CD14-positive monocyte (primary cell): ENCODE results near the gene HAUS6. TPM values are rescaled to one million over a fixed set of nuclear protein-coding genes. Genes with fewer than 3 reads are reported as not detected.
A peak's percentile ranks its signal among the peaks of the same experiment; 100 is the strongest.

Experiments
- DNase-seq, 3 donors: peaks; one replicate each; pipeline ENCODE4 v3.0.0-alpha.2; 2011 to 2022
- H2AFZ ChIP-seq: 2 replicates; pipeline ENCODE4 v1.6.0; 2012; ENCODE audit warnings: mild to moderate bottlenecking, low read depth, low read length, inconsistent platforms; ENCODE audit not compliant: insufficient read depth, poor library complexity, severe bottlenecking
- H3K27ac ChIP-seq, 2 donors: 1 replicate in 1 of 2; 2 replicates in 1 of 2; pipeline ENCODE4 v1.5.1; 2012 to 2013; ENCODE audit warnings: low read length in 2 of 2, control low read depth in 1 of 2, inconsistent platforms in 1 of 2, low read depth in 1 of 2, mild to moderate bottlenecking in 1 of 2
- H3K27me3 ChIP-seq, 2 donors: one replicate each; pipeline versions ENCODE4 v1.6.0 to v1.6.1; 2011 to 2013; ENCODE audit warnings: low read length in 2 of 2; ENCODE audit not compliant: control insufficient read depth in 2 of 2, insufficient read depth in 2 of 2
- H3K36me3 ChIP-seq, 2 donors: replicated peaks in 1 of 2; 1 replicate in 1 of 2; 2 replicates in 1 of 2; pipeline versions ENCODE4 v1.5.1 to v1.6.1; 2012 to 2013; ENCODE audit warnings: low read length in 2 of 2, control low read depth in 1 of 2, inconsistent platforms in 1 of 2, mild to moderate bottlenecking in 1 of 2; ENCODE audit not compliant: insufficient read depth in 2 of 2, control insufficient read depth in 1 of 2
- H3K4me1 ChIP-seq, 2 donors: 1 replicate in 1 of 2; 2 replicates in 1 of 2; pipeline versions ENCODE4 v1.5.1 to v1.6.1; 2012 to 2013; ENCODE audit warnings: low read length in 2 of 2, control low read depth in 1 of 2, inconsistent platforms in 1 of 2, mild to moderate bottlenecking in 1 of 2, moderate library complexity in 1 of 2; ENCODE audit not compliant: insufficient read depth in 2 of 2, control insufficient read depth in 1 of 2
- H3K4me2 ChIP-seq: replicated peaks from 2 replicates; pipeline ENCODE3; 2012; ENCODE audit warnings: low read length, moderate library complexity, mild to moderate bottlenecking; ENCODE audit not compliant: poor library complexity, severe bottlenecking; ENCODE audit errors: extremely low read depth
- H3K4me3 ChIP-seq, 3 experiments: fragments of 200-600 bp in 1 of 3; sonication (generic) in 1 of 3; replicated peaks in 1 of 3; 1 replicate in 2 of 3; 2 replicates in 1 of 3; pipeline ENCODE4 v1.5.1; 2011 to 2013; ENCODE audit warnings: low read length in 3 of 3, mild to moderate bottlenecking in 3 of 3, control low read depth in 2 of 3, low read depth in 2 of 3, inconsistent platforms in 1 of 3, moderate library complexity in 1 of 3
- H3K79me2 ChIP-seq: 2 replicates; pipeline ENCODE4 v1.6.0; 2012; ENCODE audit warnings: mild to moderate bottlenecking, control low read depth, inconsistent platforms, low read length, moderate library complexity; ENCODE audit not compliant: insufficient read depth
- H3K9ac ChIP-seq: 2 replicates; pipeline ENCODE4 v1.6.0; 2017; ENCODE audit warnings: low read length, mild to moderate bottlenecking; ENCODE audit not compliant: insufficient read depth, poor library complexity, severe bottlenecking
- H3K9me3 ChIP-seq, 2 donors: replicated peaks in 1 of 2; 1 replicate in 1 of 2; 2 replicates in 1 of 2; pipeline versions ENCODE4 v1.5.1 to v1.6.1; 2012 to 2013; ENCODE audit warnings: low read length in 2 of 2, control low read depth in 1 of 2; ENCODE audit not compliant: control insufficient read depth in 1 of 2, insufficient read depth in 1 of 2
- H4K20me1 ChIP-seq: 2 replicates; pipeline ENCODE4 v1.6.0; 2012; ENCODE audit warnings: mild to moderate bottlenecking, low read length, control low read depth, moderate library complexity; ENCODE audit not compliant: insufficient read depth
- H3K27ac Mint-ChIP-seq, 7 donors: one replicate each; pipeline ENCODE4 v1.8.0; 2020; ENCODE audit warnings: mild to moderate bottlenecking in 7 of 7, mixed read lengths in 7 of 7, moderate library complexity in 6 of 7, inconsistent platforms in 2 of 7
- H3K27me3 Mint-ChIP-seq, 3 donors: one replicate each; pipeline ENCODE4 v1.8.0; 2021 to 2022; ENCODE audit warnings: low read depth in 3 of 3, mild to moderate bottlenecking in 3 of 3, mixed read lengths in 3 of 3, moderate library complexity in 3 of 3, inconsistent platforms in 1 of 3
- H3K36me3 Mint-ChIP-seq, 2 donors: one replicate each; pipeline ENCODE4 v1.8.0; 2020; ENCODE audit warnings: mixed read lengths in 2 of 2, inconsistent platforms in 1 of 2, mild to moderate bottlenecking in 1 of 2
- H3K4me1 Mint-ChIP-seq: one replicate; pipeline ENCODE4 v1.8.0; 2020; ENCODE audit warnings: mild to moderate bottlenecking, mixed read lengths
- H3K4me3 Mint-ChIP-seq, 2 donors: one replicate each; pipeline ENCODE4 v1.8.0; 2020; ENCODE audit warnings: mild to moderate bottlenecking in 2 of 2, mixed read lengths in 2 of 2, moderate library complexity in 1 of 2
- H3K9me3 Mint-ChIP-seq, 7 donors: one replicate each; pipeline ENCODE4 v1.8.0; 2020 to 2022; ENCODE audit warnings: mixed read lengths in 7 of 7, mild to moderate bottlenecking in 6 of 7, moderate library complexity in 6 of 7, inconsistent platforms in 2 of 7
- WGBS: methylation state at CpG from one replicate; pipeline ENCODE4 v1.1.5; 2013; ENCODE audit warnings: missing lambda C conversion rate; ENCODE audit not compliant: insufficient coverage; 5-methylcytosine and 5-hydroxymethylcytosine counted together
- intact Hi-C, 2 donors: fragments of 100-400 bp; cut with micrococcal nuclease; formaldehyde crosslinking; loops; one replicate each; pipeline versions ENCODE4 v1.15.0 to v1.15.1; 2023
- polyA plus RNA-seq, 3 donors: library from polyadenylated mRNA; depleted of rRNA in 1 of 3; unstranded in 2 of 3; stranded (reverse) in 1 of 3; fragments of 300-500 nt in 2 of 3; fragments of >200 nt in 1 of 3; fragmentation: Illumina TruSeq in 2 of 3; gene quantifications; 1 replicate in 2 of 3; 2 replicates in 1 of 3; pipeline ENCODE4 v1.2.3, GENCODE V29; 2012 to 2021
- TF ChIP-seq, protein P1 (sequence below): fragments of 200-600 bp; IDR thresholded peaks from one replicate; pipeline ENCODE4 v1.8.0; 2022; ENCODE audit warnings: antibody characterized with exemption, mild to moderate bottlenecking

Gene HAUS6
- polyA plus RNA-seq, 3 donors: 1.3 to 4.1 (median 2.3) TPM

DNA sequence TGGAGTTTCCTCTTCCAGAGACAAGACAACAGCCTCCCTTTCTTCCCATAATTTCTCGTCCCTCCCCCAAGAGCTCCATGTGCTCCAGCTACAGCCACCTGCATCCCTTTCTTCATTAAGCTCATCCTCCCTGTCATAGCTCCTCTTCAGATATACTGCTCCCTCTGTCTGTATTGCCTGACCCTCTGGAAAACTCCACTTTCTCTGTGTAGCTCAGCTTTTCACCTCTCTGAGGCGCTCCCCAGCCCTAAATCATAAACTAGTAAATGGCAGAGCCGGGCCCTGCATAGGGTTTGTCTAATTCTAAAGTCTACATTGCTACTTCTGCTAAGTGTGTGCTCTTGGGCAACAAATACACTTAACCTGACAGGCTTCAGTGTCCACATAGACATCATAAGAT, 33.4 kb upstream of the HAUS6 start:
- Histone ChIP-seq H3K4me2 (no peak overlapping the region), H3K4me3 (no peak overlapping the region), H3K9ac (no peak overlapping the region), H4K20me1 (no peaks in the 10 kb centered on the region), H3K27ac (no peak overlapping the region), H2AFZ (no peak overlapping the region), H3K27me3 (no peaks in the 10 kb centered on the region), H3K4me1 (peaks cover 9 to 10% of the 10 kb centered on the region in 2 donors), H3K9me3 (no peaks in the 10 kb centered on the region), H3K36me3 (no peaks in the 10 kb centered on the region), H3K79me2 (no peaks in the 10 kb centered on the region)
- TF ChIP-seq, protein P1, sequence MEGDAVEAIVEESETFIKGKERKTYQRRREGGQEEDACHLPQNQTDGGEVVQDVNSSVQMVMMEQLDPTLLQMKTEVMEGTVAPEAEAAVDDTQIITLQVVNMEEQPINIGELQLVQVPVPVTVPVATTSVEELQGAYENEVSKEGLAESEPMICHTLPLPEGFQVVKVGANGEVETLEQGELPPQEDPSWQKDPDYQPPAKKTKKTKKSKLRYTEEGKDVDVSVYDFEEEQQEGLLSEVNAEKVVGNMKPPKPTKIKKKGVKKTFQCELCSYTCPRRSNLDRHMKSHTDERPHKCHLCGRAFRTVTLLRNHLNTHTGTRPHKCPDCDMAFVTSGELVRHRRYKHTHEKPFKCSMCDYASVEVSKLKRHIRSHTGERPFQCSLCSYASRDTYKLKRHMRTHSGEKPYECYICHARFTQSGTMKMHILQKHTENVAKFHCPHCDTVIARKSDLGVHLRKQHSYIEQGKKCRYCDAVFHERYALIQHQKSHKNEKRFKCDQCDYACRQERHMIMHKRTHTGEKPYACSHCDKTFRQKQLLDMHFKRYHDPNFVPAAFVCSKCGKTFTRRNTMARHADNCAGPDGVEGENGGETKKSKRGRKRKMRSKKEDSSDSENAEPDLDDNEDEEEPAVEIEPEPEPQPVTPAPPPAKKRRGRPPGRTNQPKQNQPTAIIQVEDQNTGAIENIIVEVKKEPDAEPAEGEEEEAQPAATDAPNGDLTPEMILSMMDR: no peak
- 64% methylated on average over 1 of the region's 3 CpGs for WGBS
- peaks cover 0 to 1% (median 0%) of the 10 kb centered on the region in 3 donors for H3K27me3 Mint-ChIP-seq
- intact Hi-C loops: no loop called here
- no peaks in the 10 kb centered on the region for H3K36me3 Mint-ChIP-seq
- DNase-seq: no peak
- peaks cover 15% of the 10 kb centered on the region for H3K4me1 Mint-ChIP-seq
- no peak overlapping the region for H3K27ac Mint-ChIP-seq
- H3K4me3 Mint-ChIP-seq: no peak overlapping the region
- H3K9me3 Mint-ChIP-seq: peaks cover 0 to 4% (median 0%) of the 10 kb centered on the region in 7 donors

DNA sequence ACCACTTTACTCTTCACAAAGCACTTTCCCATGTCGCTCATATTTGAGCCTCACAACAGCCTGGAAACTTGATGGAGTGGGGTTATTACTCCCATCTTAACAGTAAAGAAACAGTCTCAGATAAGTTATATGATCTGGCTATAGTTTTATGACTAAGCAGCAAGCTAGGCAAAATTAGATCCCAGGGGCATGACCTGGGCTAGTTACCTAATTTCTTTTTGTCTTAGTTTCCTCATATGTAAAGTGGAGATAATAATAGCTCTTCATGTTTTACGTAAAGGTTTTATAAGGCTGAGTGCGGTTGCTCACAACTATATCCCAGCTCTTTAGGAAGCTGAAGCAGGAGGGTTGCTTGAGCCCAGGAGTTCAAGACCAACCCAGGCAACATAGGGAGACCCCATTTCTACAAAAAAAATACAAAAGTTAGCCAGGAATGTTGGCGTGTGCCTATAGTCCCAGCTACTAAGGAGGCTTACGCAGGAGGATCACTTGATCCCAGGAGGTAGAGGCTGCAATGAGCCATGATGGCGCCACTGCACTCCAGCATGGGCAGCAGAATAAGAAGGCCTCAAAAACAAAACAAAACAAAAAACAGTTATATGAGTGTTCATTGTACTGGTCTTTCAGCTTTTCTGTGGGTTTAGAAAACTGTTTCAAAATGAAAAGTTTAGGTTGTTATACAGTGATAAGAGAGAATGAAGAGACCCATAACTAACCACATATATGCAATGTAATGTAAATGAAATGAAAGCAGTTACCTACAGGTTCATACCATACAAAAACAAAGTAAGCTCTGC, 31.0 kb upstream of the HAUS6 start:
- Mint-ChIP-seq H3K27ac (peak overlapping the region in 1 of 7 donors; percentile 41), H3K9me3 (peaks cover 0 to 4% (median 0%) of the 10 kb centered on the region in 7 donors), H3K4me1 (peaks cover 20% of the 10 kb centered on the region), H3K4me3 (no peak overlapping the region), H3K27me3 (peaks cover 0 to 7% (median 2%) of the 10 kb centered on the region in 3 donors), H3K36me3 (peaks cover 0 to 7% of the 10 kb centered on the region in 2 donors)
- Histone ChIP-seq H3K4me3 (no peak overlapping the region), H3K4me1 (peaks cover 15% of the 10 kb centered on the region in 2 donors), H3K4me2 (no peak overlapping the region), H3K9me3 (no peaks in the 10 kb centered on the region), H4K20me1 (no peaks in the 10 kb centered on the region), H3K36me3 (no peaks in the 10 kb centered on the region), H3K27ac (no peak overlapping the region), H2AFZ (no peak overlapping the region), H3K79me2 (no peaks in the 10 kb centered on the region), H3K9ac (no peak overlapping the region), H3K27me3 (no peaks in the 10 kb centered on the region)
- intact Hi-C loops: no loop called here
- TF ChIP-seq, protein P1: no peak
- WGBS: no CpG with 5 or more reads among the region's 6 CpGs
- DNase-seq: no peak
